ENCODE results near the gene PHYKPL. TPM values are rescaled to one million over a fixed set of nuclear protein-coding genes. Genes with fewer than 3 reads are reported as not detected.

PHYKPL gene
- total and polyA plus RNA-seq, 2 of the 4 experiments (the other 2 are of a cell fraction): 10.0 to 24.5 TPM

DNA sequence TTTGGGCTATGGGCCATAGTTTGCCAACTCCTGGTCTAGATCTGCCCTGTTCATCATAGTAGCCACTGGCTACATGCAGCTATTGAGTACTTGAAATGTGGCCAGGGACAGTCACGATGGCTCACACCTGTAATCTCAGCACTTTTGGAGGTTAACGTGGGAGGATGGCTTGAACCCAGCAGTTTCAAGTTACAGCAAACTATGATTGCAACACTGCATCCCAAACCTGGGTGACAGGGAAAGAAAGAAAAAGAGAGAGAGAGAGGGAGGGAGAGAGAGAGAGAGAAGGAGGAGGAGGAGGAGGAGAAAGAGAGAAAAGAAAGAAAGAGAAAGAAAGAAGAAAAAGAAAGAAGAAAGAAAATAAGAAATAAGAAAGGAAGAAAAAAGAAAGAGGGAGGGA is 40.4 kb downstream of the PHYKPL start:
- H2BK5ac ChIP-seq (ENCODE audit: low read depth, low read length, poor library complexity, severe bottlenecking): no peak overlapping the region
- no peak overlapping the region for H3K23ac ChIP-seq (ENCODE audit: low read depth, low read length)
- no peak overlapping the region for H4K5ac ChIP-seq (ENCODE audit: low read depth, low read length)
- BruUV-seq (replicated peaks): no TSS peak
- H3K27ac ChIP-seq (ENCODE audit: insufficient read depth, low read length): no peak overlapping the region
- DNase-seq: no peak
- dilution Hi-C loops (cut with HindIII; ENCODE audit: low sequenced_read_pairs, unreplicated experiment) (no loop called here), in situ Hi-C loops (cut with MboI; ENCODE audit: low sequenced_read_pairs) (no loop called here), intact Hi-C loops (cut with micrococcal nuclease) (no loop called here)
- no peaks in the 10 kb centered on the region for H3K9me1 ChIP-seq (ENCODE audit: insufficient read depth, low read length)
- no peak for ATAC-seq (ENCODE audit: low read depth)
- peaks cover 5% of the 10 kb centered on the region; the same call in 1 of the 2 replicates for H3K9me3 ChIP-seq (ENCODE audit: control insufficient read depth, insufficient read depth, low read length)
- TF ChIP-seq MAFK (IDR thresholded peaks at IDR 0.05; ENCODE audit: low read depth, low read length) (no peak), CEBPB (IDR thresholded peaks at IDR 0.05; ENCODE audit: low read depth, low read length) (0 out of 2 replicates have a peak, but pooled peaks have one; percentile 13), NFE2L2 (IDR thresholded peaks at IDR 0.05; ENCODE audit: low read depth, low read length) (no peak), SMC3 (IDR thresholded peaks at IDR 0.05; ENCODE audit: low read depth, low read length) (no peak)
- H2AK9ac ChIP-seq (replicated peaks; ENCODE audit: low read depth, low read length, poor library complexity): no peak overlapping the region
- H3K36me3 ChIP-seq (ENCODE audit: control insufficient read depth, insufficient read depth, low read length): no peaks in the 10 kb centered on the region
- H4K91ac ChIP-seq (ENCODE audit: insufficient read depth, low read depth, low read length): no peak overlapping the region
- CTCF ChIA-PET: no interaction called here
- H3K14ac ChIP-seq (replicated peaks; ENCODE audit: low read depth, low read length): no peak overlapping the region
- H3K9ac ChIP-seq (ENCODE audit: low read depth, low read length): no peak overlapping the region
- no peaks in the 10 kb centered on the region for H3K79me1 ChIP-seq (ENCODE audit: low read depth in 1 of 2, low read length in 2 of 2)
- no peaks in the 10 kb centered on the region for H4K20me1 ChIP-seq (ENCODE audit: insufficient read depth, low read length)
- H3K4me1 ChIP-seq (ENCODE audit: control insufficient read depth, insufficient read depth, low read length): no peaks in the 10 kb centered on the region
- no peak overlapping the region for H2BK120ac ChIP-seq (ENCODE audit: low read depth, low read length)
- no peak overlapping the region for H3K56ac ChIP-seq (ENCODE audit: extremely low read depth, insufficient read depth, low read length)
- no peak overlapping the region for H3K4me2 ChIP-seq (ENCODE audit: low read depth, low read length)
- peaks cover 23% of the 10 kb centered on the region; the same call in 1 of the 2 replicates for H3K27me3 ChIP-seq (ENCODE audit: control insufficient read depth, insufficient read depth, low read length)
- no peak overlapping the region for H3K4ac ChIP-seq (ENCODE audit: low read depth, low read length)
- no peak overlapping the region for H3K18ac ChIP-seq (ENCODE audit: low read depth, low read length)
- POLR2A ChIA-PET (ENCODE audit: unreplicated experiment): no interaction called here
- H2BK15ac ChIP-seq (ENCODE audit: low read depth, low read length): no peak overlapping the region
- no peak overlapping the region for H4K8ac ChIP-seq (ENCODE audit: low read depth in 2 of 2, low read length in 2 of 2)
- H2BK20ac ChIP-seq (ENCODE audit: low read depth, low read length): no peak overlapping the region
- H3K4me3 ChIP-seq (ENCODE audit: insufficient read depth, low read depth, low read length): no peak overlapping the region
- no peak overlapping the region for H2AFZ ChIP-seq (replicated peaks; ENCODE audit: low read length, poor library complexity)
- WGBS, 2 experiments (ENCODE audit: extremely low coverage in 2 of 2, insufficient read length in 1 of 2): no CpG with 5 or more reads among the region's 2 CpGs
- H2AK5ac ChIP-seq (ENCODE audit: low read depth, low read length): no peak overlapping the region

Data from IMR-90 (cell line).